CD4-positive, alpha-beta T cell treated with Interleukin-15 for 4 hours (primary cell): ENCODE measurements around the gene RIOK3.
A peak's percentile ranks its signal among the peaks of the same experiment; 100 is the strongest.
"Not testable (repeated sequence)": the region's sequence is repeated elsewhere in the genome, so short reads cannot be mapped to it uniquely, and the experiment has no call there.

Experiments used
- DNase-seq: peaks from one replicate; pipeline ENCODE4 v3.0.0-alpha.2; 2020; ENCODE audit warnings: low spot score

The RIOK3 gene

GRCh38 chr18:23451491-23451890, 1.6 kb upstream of the RIOK3 start:
- DNase-seq = no peak

DNA sequence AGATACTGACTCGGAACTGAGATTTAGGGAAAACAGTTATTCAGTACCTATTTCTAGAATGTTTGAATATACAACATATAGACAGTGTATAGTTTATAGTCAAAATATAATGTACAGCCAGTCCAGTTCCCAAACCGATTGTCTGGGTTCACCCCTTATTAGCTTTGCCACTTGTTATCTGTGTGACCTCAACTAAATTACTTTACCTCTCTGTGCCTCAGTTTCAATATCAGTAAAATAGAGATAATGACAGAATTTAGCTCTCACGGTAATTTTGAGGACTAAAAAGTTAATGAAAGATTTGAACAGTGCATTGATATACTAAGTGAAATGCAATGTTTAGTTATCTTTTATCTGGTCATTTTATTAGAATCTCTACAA, 750 bp upstream of the RIOK3 start:
- no peak for DNase-seq

DNA sequence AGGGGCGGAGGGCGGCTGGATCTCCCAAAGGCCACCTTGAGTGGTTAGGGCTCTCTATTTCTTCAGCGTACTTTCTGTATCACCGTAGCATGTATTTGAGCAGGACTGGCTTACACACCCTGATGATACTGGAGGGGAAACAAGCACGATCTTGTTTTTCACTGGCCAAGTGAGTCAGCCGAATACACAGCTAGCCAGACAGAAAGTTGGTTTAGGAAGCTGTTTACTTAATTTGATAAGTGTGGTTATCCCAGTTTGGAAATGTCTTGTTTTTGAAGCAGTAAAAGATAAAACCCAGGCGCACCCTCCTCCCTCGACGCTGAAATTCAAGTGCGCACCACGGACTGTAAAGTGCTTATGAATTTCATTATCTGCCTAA, 582 bp downstream of the RIOK3 start:
- peak; percentile 27 for DNase-seq

DNA sequence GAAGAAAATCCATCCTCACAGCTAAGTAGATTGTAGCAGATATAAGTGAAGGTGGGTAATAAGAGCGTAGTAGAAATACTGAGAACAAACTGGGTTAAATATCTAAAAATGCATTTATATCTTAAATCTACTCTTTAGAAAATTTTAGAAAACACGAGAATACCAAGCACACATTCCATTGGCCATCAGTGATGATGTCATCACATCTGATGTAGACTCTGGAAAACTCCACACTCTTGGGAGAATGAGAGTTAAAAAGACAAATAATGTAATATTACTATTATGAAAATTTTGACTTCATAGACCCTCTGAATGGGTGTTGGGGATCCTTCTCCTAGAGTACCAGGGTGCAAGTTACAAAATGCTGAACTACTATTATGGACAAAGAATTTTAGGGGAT, 3.7 kb downstream of the RIOK3 start:
- no peak for DNase-seq

DNA sequence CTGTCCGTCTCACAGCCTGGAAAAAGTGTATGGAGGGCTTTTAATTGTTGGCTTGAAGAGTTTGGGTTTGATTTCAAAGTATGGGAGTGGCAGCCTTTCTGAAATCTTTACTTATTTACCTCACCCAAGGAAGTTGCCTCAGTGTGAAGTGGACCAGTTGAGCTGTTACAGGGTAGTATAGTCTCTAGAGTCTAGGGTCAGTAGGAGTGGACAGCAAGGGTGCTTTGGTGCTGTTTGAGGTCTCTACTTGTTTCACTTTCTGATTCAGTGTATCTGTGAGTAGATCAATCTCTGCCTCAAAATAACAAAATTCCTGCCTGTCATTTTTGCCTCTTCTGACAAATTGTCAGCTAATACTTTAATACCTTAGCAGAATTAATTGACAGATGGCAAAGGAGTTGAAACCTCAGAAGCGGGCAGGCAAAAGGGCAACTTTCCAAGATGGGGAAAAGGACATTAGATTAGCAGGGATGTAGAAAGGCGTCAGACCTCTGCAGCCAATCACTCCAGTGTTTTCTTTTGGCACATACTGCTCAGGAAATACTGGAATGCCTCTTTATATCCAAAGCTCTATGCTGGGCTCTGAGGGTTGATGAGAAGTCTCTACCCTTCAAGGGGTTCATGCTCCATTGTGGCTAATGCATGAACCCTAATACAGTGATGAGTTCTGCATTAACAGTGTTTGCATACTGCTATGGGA, 5.9 kb downstream of the RIOK3 start:
- DNase-seq = no peak

GRCh38 chr18:23459530-23459921, 6.4 kb downstream of the RIOK3 start:
- no peak for DNase-seq

DNA sequence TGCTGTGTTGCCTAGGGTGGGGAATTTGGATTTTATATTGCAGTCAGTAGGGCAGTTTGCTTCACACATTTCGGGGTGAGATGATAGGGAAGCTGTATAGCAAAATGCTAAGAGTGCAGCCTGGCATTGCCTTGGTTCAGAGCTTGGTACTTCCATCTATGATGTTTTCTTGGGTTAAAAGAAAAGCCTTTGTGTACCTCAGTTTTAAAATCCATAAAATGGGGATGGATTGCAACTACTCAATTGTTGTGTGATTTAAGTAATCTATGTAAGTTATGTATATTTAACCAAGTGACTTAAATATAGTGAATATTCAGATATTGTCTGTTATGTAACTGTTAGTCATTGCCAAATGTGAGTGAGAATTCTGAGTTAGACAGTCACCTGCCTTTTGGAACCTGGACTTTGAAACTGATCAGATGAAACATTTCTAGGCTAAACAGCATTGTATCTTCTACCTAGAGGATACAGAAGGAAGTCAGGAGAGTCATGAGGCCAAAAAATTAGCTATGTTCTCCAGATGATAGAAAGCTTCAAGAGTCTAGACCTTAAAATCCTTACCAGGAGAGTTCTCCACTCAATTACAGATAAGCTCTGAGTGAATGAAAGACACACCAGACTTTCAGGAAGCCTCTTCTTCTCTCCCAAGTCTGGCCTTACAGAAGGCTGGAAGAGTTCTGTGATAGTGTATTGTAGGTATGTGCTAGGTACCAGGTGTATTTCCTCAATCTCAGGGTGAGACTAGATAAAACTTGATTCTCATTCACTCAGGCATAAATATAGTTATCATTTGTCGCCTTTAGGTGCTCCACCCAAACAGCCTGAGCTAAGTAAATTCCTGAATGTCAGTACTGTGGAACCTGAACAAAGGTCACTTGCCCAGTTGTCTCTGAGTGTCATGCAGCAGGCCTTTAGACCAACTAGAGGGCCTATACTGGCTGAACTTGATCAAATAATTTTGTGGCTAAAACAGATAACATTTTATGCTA, 7.5 kb downstream of the RIOK3 start:
- no peak for DNase-seq

DNA sequence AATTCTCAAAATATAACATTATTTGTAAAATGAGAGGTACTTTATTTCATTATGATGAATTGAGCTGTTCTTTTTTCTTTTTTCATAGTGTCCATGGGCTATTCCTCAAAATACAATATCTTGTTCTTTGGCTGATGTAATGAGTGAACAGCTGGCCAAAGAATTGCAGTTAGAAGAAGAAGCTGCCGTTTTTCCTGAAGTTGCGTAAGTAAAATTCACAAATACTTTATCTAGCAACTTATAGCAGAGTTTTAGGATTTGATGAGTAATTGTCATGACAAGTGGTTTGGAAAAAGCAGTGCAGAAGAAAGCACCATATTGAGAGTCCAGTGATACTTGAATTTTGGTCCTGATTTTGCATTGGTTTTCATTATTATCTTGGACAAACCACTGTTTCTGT, 9.8 kb downstream of the RIOK3 start:
- no peak for DNase-seq

DNA sequence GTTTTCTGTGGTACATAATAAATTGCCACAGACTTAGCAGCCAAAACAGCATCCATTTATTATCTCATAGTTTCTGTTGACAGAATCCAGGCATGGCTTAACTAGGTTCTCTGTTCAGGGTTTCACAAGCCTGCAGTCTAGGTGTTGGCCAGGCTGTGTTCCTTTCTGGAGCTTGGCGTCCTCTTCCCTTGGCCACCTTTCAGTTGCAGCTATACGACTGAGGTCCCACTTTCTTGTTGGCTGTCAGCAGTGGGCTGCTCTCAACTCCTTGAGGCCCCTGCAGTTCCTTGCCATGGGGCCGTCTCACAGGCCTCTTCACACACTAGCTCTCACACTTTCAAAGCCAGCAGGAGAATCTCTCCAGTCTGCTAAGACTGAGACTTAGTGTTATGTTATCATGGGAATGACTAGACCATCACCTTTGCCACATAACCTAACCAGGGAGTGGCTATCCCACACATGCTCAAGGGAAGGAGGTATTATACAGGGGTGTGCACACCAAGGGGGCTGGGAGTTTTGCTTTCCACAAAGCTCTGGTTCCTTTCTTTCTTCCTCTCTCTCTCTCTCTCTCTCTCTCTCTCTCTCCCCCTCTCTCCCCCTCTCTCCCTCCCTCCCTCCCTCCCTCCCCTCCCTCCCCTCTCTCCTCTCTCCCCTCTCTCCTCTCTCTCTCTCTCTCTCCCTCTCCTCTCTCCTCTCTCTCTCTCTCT, 15.8 kb downstream of the RIOK3 start:
- DNase-seq = no peak

GRCh38 chr18:23470620-23471387, 17.7 kb downstream of the RIOK3 start:
- DNase-seq = no peak

DNA sequence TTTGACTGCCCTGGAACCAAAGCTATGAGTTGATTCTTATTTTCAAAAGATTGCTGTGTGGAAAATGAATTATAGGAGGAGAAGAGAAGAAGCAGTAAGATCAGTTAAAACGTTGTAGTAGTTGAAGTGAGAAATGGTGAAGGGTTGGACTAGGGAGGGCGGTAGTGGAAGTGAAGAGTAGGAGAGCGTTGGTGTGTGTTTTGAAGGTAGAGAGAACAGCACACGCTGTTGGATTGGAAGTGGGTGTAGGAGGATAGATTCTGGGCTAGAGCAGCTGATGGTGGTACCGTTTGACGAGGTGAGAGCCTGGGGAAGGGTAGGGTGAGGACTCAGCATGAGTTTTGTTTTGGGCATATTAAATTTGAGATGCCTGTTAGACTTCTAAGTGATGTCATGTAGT, 18.4 kb downstream of the RIOK3 start:
- no peak for DNase-seq

- DNase-seq = no peak
Observed at GRCh38 chr18:23479829-23480505, 26.9 kb downstream of the RIOK3 start.

GRCh38 chr18:23484561-23485182, 31.6 kb downstream of the RIOK3 start:
- no peak for DNase-seq

- no peak for DNase-seq
Observed at GRCh38 chr18:23485386-23485785, 32.3 kb downstream of the RIOK3 start.

- DNase-seq = peak; percentile 28
Observed at GRCh38 chr18:23487738-23488570, 34.9 kb downstream of the RIOK3 start.

- not testable (repeated sequence) for DNase-seq
Observed at GRCh38 chr18:23489586-23489985, 36.5 kb downstream of the RIOK3 start.

DNA sequence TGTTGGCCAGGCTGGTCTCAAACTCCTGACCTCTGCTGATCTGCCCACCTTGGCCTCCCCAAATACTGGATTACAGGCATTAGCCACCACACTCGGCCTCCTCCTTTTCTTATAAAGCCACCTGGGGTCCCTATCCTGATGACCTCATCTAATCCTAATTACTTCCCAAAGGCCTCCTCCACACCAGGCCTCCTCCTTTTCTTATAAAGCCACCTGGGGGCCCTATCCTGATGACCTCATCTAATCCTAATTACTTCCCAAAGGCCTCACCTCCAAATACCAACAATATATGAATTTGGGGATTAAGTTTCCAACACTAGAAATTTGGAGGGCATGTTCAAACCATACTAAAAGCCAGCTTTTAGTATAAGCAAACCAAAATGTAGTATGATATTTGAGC, 40.6 kb downstream of the RIOK3 start:
- no peak for DNase-seq

DNA sequence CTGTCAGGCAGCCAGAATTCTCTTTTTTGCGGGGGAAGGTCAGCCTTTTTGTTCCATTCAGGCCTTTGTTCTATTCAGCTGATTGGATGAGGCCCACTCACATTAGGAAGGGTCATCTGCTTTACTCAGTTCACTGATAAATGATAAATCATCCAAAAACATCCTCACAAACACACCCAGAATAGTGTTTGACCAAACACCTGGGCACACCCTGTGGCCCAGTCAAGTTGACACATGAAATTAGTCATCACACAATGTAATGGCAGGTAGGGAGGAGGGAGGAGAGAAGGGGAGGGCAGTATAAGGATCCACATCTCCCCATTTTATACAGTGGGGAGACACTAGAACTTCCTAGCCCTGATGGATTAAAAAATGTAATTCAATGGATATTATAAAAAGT, 41.9 kb downstream of the RIOK3 start:
- DNase-seq = no peak

DNA sequence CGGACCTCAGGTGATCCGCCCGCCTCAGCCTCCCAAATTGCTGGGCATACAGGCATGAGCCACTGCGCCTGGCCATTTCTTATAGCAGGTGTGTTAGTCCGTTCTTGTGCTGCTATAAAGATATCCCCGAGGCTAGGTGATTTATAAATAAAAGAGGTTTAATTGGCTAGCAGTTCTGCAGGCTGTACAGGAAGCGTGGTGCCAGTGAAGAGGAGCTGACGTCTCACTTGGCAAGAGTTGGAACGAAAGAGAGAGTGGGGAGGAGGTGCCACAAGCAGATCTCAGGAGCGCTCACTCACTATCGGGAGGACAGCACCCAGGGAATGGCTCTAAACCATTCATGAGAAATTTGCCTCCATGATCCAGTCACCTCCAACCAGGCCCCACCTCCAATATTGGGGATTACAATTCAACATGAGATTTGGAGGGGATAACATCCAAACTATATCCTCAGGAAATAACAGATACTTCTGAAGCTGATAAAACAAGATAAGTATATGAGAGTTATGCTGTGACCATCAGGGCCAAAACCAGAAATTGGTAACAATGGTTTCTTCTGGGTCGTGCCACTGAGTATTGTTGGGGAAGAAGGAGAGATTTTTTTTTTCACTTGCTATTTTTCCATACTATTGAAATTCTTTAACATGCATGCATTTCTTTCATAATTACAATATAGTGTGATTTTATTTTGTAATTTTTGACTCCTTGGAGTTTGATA, 42.8 kb downstream of the RIOK3 start:
- DNase-seq = no peak
